ENCODE measurements around the gene RRM1.

The RRM1 gene

GRCh38 chr11:4059424-4059823, 35.2 kb upstream of the RRM1 start:
- TF ChIP-seq, protein P1, sequence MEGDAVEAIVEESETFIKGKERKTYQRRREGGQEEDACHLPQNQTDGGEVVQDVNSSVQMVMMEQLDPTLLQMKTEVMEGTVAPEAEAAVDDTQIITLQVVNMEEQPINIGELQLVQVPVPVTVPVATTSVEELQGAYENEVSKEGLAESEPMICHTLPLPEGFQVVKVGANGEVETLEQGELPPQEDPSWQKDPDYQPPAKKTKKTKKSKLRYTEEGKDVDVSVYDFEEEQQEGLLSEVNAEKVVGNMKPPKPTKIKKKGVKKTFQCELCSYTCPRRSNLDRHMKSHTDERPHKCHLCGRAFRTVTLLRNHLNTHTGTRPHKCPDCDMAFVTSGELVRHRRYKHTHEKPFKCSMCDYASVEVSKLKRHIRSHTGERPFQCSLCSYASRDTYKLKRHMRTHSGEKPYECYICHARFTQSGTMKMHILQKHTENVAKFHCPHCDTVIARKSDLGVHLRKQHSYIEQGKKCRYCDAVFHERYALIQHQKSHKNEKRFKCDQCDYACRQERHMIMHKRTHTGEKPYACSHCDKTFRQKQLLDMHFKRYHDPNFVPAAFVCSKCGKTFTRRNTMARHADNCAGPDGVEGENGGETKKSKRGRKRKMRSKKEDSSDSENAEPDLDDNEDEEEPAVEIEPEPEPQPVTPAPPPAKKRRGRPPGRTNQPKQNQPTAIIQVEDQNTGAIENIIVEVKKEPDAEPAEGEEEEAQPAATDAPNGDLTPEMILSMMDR (IDR thresholded peaks at IDR 0.05; ENCODE audit: low read depth, low read length), result no peak
- no peak overlapping the region for H3K4me3 ChIP-seq (ENCODE audit: low read depth, low read length)

GRCh38 chr11:4060182-4060923, 34.2 kb upstream of the RRM1 start:
- no peak overlapping the region for H3K4me3 ChIP-seq (ENCODE audit: low read depth, low read length)
- TF ChIP-seq, protein P1 (IDR thresholded peaks at IDR 0.05; ENCODE audit: low read depth, low read length), result no peak

DNA sequence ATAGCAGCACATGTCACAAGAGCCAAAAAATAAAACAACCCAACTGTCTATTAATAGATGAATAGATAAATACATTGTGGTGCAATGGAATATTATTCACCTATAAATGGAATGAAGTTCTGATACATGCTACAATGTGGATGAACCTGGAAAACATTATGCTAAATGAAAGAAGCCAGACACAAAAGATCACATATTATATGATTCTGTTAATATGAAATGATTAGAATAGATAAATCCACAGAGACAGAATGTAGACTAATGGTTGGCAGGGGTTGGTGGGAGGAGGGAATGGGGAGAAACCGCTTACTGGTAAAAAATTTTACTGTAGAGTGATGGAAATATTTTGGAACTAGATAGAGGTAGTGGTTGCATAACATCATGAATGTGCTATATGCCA, 32.9 kb upstream of the RRM1 start:
- TF ChIP-seq, protein P1 (IDR thresholded peaks at IDR 0.05; ENCODE audit: low read depth, low read length), result no peak
- no peak overlapping the region for H3K4me3 ChIP-seq (ENCODE audit: low read depth, low read length)

DNA sequence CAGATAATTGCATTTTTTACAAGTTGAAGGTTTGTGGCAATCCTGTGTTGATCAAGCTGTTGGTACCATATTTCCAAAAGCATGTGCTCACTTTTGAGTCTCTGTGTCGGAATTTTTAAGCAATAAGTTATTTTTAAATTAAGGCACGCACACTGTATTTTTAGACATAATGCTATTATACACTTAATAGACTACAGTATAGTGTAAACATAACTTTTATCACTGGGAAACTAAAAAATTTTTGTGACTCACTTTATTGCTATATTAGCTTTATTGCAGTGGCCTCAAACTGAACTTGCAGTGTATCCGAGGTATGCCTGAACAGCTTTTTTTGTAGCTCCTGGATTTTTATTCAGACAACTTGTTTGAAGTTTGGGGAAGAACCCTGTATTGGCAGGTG, 31.3 kb upstream of the RRM1 start:
- TF ChIP-seq, protein P1 (IDR thresholded peaks at IDR 0.05; ENCODE audit: low read depth, low read length), result no peak

GRCh38 chr11:4064278-4064955, 30.2 kb upstream of the RRM1 start:
- no peak overlapping the region for H3K4me3 ChIP-seq (ENCODE audit: low read depth, low read length)
- TF ChIP-seq, protein P1 (IDR thresholded peaks at IDR 0.05; ENCODE audit: low read depth, low read length), result no peak

More for the DNA sequence above, 31.3 kb upstream of the RRM1 start:
- H3K4me3 ChIP-seq (ENCODE audit: low read depth, low read length), result no peak overlapping the region

GRCh38 chr11:4065086-4065485, 29.5 kb upstream of the RRM1 start:
- no peak overlapping the region for H3K4me3 ChIP-seq (ENCODE audit: low read depth, low read length)
- TF ChIP-seq, protein P1 (IDR thresholded peaks at IDR 0.05; ENCODE audit: low read depth, low read length), result no peak

Measured in WI38 (cell line).